GM18498 (cell line): ENCODE results near the gene SOS1.

ENCODE experiments used
- ATAC-seq: cut with Tn5 transposase; IDR thresholded peaks from one replicate; pipeline ENCODE4 v1.9.1; 2021; ENCODE audit warnings: mild to moderate bottlenecking, moderate library complexity; ENCODE audit not compliant: unreplicated experiment

The SOS1 gene

GRCh38 chr2:39039072-39039471 is 81.8 kb downstream of the SOS1 start:
- ATAC-seq: no peak

- no peak for ATAC-seq
These were observed 86.9 kb downstream of the SOS1 start for GRCh38 chr2:39033980-39034379.

GRCh38 chr2:39027421-39027820 is 93.4 kb downstream of the SOS1 start:
- ATAC-seq: no peak

GRCh38 chr2:39024833-39025232 is 96.0 kb downstream of the SOS1 start:
- no peak for ATAC-seq

- ATAC-seq: no peak
These were observed 97.2 kb downstream of the SOS1 start for GRCh38 chr2:39023649-39024048.

GRCh38 chr2:39022642-39023235 is 98.1 kb downstream of the SOS1 start:
- no peak for ATAC-seq

- no peak for ATAC-seq
These were observed 100.5 kb downstream of the SOS1 start for GRCh38 chr2:39020383-39020782.

GRCh38 chr2:39018638-39019037 is 102.2 kb downstream of the SOS1 start:
- ATAC-seq: no peak

- no peak for ATAC-seq
These were observed 103.5 kb downstream of the SOS1 start for GRCh38 chr2:39017334-39017733.

GRCh38 chr2:39015424-39015823 is 105.4 kb downstream of the SOS1 start:
- no peak for ATAC-seq

GRCh38 chr2:39013871-39014270 is 107.0 kb downstream of the SOS1 start:
- no peak for ATAC-seq

GRCh38 chr2:39008665-39009064 is 112.2 kb downstream of the SOS1 start:
- no peak for ATAC-seq

GRCh38 chr2:39007875-39008504 is 112.9 kb downstream of the SOS1 start:
- no peak for ATAC-seq

GRCh38 chr2:39000552-39000951 is 120.3 kb downstream of the SOS1 start:
- ATAC-seq: no peak

GRCh38 chr2:38997781-38998180 is 123.1 kb downstream of the SOS1 start:
- no peak for ATAC-seq

GRCh38 chr2:38991899-38992298 is 129.0 kb downstream of the SOS1 start:
- ATAC-seq: no peak

- ATAC-seq: no peak
These were observed 132.1 kb downstream of the SOS1 start for GRCh38 chr2:38988716-38989115.

GRCh38 chr2:38982498-38982897 is 138.4 kb downstream of the SOS1 start:
- ATAC-seq: no peak

- no peak for ATAC-seq
These were observed 139.0 kb downstream of the SOS1 start for GRCh38 chr2:38981670-38982357.

GRCh38 chr2:38981003-38981669 is 139.7 kb downstream of the SOS1 start:
- ATAC-seq: no peak

- no peak for ATAC-seq
These were observed 141.9 kb downstream of the SOS1 start for GRCh38 chr2:38978908-38979307.
